SK-N-MC (cell line): ENCODE results near the gene MCOLN2.

ENCODE experiments used
- EZH2 ChIP-seq: fragments of 200-600 bp; sonication (generic); IDR thresholded peaks from one replicate; pipeline ENCODE4 v1.6.1; 2017; ENCODE audit warnings: antibody characterized with exemption
- POLR2AphosphoS5 ChIP-seq: IDR thresholded peaks from 2 replicates; pipeline ENCODE4 v1.6.1; 2012; ENCODE audit warnings: mild to moderate bottlenecking, low read depth, low read length, borderline replicate concordance

- TF ChIP-seq EZH2 (no peak), POLR2AphosphoS5 (no peak)
Observed at GRCh38 chr1:84930831-84931230, 66.1 kb downstream of the MCOLN2 start.
